Lower lobe of right lung (tissue), 2 donors: ENCODE data around the gene GUCY2F. TPM values are rescaled to one million over a fixed set of nuclear protein-coding genes. Genes with fewer than 3 reads are reported as not detected.

Source experiments
- ATAC-seq, 2 donors: fragments of 200-7000 bp; cut with Tn5 transposase; one replicate each; pipeline ENCODE4 v1.9.1; 2020 to 2022; ENCODE audit warnings: mild to moderate bottlenecking in 2 of 2, moderate library complexity in 2 of 2
- DNase-seq: peaks from one replicate; pipeline ENCODE4 v3.0.0-alpha.2; 2020
- H3K27ac ChIP-seq: fragments of 200-600 bp; one replicate; pipeline ENCODE4 v1.8.0; 2022
- H3K27me3 ChIP-seq: fragments of 200-600 bp; one replicate; pipeline ENCODE4 v1.8.0; 2022; ENCODE audit warnings: low read depth
- H3K36me3 ChIP-seq: fragments of 200-600 bp; one replicate; pipeline ENCODE4 v1.8.0; 2022; ENCODE audit warnings: mild to moderate bottlenecking
- H3K4me1 ChIP-seq: fragments of 200-600 bp; one replicate; pipeline ENCODE4 v1.8.0; 2022
- H3K4me3 ChIP-seq: fragments of 200-600 bp; one replicate; pipeline ENCODE4 v1.8.0; 2022; ENCODE audit warnings: mild to moderate bottlenecking
- H3K9me3 ChIP-seq: fragments of 200-600 bp; one replicate; pipeline ENCODE4 v1.8.0; 2022
- intact Hi-C: fragments of 100-400 bp; cut with DNase I; formaldehyde crosslinking; loops from one replicate; pipeline ENCODE4 v1.11.0; 2022
- total RNA-seq: library from RNA; stranded (reverse); fragmentation: NEBNext Ultra II Directional; extraction: Animal tissue kit (Norgen Biotek cat#: 25700); gene quantifications from one replicate; pipeline ENCODE4 v1.2.1, GENCODE V29; 2021
- TF ChIP-seq, protein P1 (sequence below): fragments of 200-600 bp; IDR thresholded peaks from one replicate; pipeline ENCODE4 v1.8.0; 2022; ENCODE audit warnings: antibody characterized with exemption, mild to moderate bottlenecking
- donor health status: DM: no; HTN: yes; CAD: no; lungs with severe emphysema.

The GUCY2F gene
- total RNA-seq, 1 donor from 2014 or later = 0.18 TPM

DNA sequence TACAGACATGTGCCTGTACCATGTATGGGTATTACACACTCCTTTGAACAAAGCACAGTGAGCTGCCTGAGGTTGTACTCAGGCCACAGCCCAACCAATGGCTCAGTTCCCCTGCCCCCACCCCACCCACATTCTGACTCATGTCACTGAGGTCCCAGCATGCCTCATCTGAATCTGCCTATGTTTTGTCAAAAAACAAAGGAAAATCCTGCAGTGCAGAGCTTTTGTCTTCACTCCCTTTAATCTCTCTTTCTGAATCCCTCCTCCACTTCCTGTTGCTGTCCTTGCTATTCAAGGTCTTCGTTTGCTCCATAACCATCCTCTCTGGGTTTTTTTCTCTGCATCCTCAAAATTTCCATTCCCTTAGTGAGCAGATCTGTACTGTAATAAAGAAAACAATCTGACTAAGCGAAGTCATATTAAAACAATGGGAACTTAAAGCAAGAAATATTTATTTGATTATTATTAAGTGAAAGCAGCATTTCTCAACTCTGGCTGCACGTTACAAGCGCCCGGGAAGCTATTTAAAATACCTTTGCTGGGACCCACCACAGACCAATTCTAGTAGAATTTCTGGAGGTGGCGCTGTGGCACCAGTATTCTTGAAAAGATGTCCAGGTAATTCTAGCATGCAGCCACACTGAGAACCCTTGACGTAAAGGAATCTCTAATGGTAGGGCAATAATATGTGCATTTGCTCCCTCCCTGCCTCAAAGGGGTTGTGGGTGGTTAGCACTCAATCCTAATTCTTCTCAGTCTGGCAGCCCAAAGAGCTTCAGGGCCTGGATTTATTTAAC is 8.7 kb downstream of the GUCY2F start:
- H3K4me3 ChIP-seq = no peak overlapping the region

DNA sequence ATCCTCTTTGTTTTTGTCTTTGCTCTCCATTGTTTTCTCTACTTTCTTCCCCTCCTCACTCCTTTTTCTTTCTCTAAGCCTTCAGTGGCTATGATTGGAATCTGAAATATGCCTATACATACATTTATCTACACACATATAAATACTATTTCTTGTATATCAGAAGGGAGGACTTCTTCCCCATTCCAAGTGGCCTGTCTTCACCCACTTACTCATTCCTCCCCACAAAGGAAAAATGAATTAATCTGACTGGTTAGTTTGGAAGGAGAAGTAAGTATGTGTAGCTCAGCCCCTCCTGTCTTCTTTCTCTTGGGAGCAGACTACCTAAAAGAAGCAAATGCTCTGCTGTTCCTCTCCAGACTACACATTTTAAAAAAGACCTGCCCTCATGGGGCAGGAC is 17.7 kb downstream of the GUCY2F start:
- intact Hi-C loops = no loop called here

More for the DNA sequence above, 8.7 kb downstream of the GUCY2F start:
- intact Hi-C loops = no loop called here
- DNase-seq (no peak), ATAC-seq (peak in 1 of 2 donors; percentile 32)
- Histone ChIP-seq H3K27me3 (peaks cover 4% of the 10 kb centered on the region), H3K36me3 (no peaks in the 10 kb centered on the region), H3K27ac (no peak overlapping the region), H3K9me3 (no peaks in the 10 kb centered on the region), H3K4me1 (no peaks in the 10 kb centered on the region)
- TF ChIP-seq, protein P1, sequence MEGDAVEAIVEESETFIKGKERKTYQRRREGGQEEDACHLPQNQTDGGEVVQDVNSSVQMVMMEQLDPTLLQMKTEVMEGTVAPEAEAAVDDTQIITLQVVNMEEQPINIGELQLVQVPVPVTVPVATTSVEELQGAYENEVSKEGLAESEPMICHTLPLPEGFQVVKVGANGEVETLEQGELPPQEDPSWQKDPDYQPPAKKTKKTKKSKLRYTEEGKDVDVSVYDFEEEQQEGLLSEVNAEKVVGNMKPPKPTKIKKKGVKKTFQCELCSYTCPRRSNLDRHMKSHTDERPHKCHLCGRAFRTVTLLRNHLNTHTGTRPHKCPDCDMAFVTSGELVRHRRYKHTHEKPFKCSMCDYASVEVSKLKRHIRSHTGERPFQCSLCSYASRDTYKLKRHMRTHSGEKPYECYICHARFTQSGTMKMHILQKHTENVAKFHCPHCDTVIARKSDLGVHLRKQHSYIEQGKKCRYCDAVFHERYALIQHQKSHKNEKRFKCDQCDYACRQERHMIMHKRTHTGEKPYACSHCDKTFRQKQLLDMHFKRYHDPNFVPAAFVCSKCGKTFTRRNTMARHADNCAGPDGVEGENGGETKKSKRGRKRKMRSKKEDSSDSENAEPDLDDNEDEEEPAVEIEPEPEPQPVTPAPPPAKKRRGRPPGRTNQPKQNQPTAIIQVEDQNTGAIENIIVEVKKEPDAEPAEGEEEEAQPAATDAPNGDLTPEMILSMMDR = no peak

DNA sequence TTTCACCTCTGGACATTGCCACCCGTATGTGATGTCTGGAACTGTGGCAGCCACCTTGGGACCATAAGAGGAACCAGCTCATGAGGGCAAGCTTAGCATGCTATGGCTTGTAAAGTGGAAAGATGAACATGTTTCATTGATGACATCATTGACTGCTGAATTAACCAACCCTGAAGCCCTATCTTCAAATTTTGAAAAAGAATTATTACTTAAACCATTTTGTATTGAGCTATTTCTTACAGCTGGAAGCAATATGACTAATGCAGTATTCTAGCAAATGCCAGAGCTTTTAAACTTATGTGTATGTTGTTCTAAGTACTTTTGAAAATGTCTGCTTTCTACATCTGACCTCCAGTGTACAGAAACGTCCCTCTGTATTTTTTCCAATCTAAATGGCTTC is 18.1 kb downstream of the GUCY2F start:
- Histone ChIP-seq H3K4me1 (no peaks in the 10 kb centered on the region), H3K36me3 (no peaks in the 10 kb centered on the region), H3K27me3 (no peaks in the 10 kb centered on the region), H3K27ac (no peak overlapping the region), H3K9me3 (no peaks in the 10 kb centered on the region), H3K4me3 (no peak overlapping the region)
- DNase-seq (no peak), ATAC-seq (no peak)
- TF ChIP-seq, protein P1 = no peak
- intact Hi-C loops = no loop called here

More for the DNA sequence above, 17.7 kb downstream of the GUCY2F start:
- Histone ChIP-seq H3K27me3 (no peaks in the 10 kb centered on the region), H3K4me3 (no peak overlapping the region), H3K27ac (no peak overlapping the region), H3K9me3 (no peaks in the 10 kb centered on the region), H3K4me1 (no peaks in the 10 kb centered on the region), H3K36me3 (no peaks in the 10 kb centered on the region)
- DNase-seq (no peak), ATAC-seq (no peak)
- TF ChIP-seq, protein P1 = no peak

DNA sequence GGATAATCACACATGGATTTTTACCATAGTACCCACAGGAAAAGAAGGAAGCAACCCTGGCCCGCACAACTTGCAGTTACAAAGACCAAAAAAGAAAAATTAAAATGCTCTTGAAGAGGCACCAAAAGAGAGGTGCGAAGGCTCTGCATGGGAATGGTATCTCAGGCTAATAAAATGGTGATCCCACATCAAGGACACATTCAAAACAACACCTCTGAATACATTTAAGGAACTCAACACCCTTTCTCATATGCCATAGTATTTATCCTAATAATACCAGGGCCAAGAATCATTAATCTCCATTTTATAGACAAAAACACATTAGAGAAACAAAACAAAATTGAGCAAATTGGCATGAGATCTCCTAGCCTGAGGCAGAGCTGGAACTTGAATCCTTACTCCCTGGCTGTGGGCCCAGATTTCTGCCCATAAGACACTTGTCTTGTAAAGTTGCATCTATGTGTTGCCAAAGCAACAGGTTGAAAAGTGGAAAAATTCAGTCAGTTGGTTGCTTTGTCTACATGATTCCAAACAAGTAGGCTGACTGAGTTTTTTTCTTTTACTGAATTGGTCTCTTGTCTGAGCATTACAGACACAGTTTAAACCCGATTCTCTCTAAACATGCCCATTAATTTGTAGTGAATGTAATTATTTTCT is 33.5 kb downstream of the GUCY2F start:
- H3K9me3 ChIP-seq = no peaks in the 10 kb centered on the region
- no peak overlapping the region for H3K4me3 ChIP-seq
- H3K36me3 ChIP-seq = no peaks in the 10 kb centered on the region
- H3K4me1 ChIP-seq = no peaks in the 10 kb centered on the region
- no peaks in the 10 kb centered on the region for H3K27me3 ChIP-seq
- H3K27ac ChIP-seq = no peak overlapping the region
- ATAC-seq (no peak), DNase-seq (no peak)
- intact Hi-C loops = no loop called here
- TF ChIP-seq, protein P1 = no peak

DNA sequence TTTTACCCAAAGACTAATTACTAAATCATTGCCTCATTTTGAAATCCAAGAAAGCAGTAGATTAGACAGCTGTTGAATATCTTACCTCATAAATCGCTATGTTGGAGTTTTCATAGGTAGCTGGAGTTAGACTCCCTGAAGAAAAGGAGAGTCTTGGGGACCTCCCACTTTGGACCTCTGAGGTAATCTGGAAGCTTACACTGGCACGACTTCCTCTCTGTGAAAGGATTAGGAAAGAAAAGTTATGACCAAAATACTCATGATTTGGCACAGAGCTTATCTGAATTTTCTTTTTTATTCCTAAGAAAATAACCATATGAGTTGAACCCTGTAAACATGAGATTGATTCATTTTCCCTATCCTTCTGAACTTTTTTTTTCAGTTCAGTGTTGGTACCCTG is 40.6 kb downstream of the GUCY2F start:
- H3K36me3 ChIP-seq = no peaks in the 10 kb centered on the region

More for the DNA sequence above, 40.6 kb downstream of the GUCY2F start:
- Histone ChIP-seq H3K27me3 (no peaks in the 10 kb centered on the region), H3K4me3 (no peak overlapping the region), H3K4me1 (no peaks in the 10 kb centered on the region), H3K9me3 (no peaks in the 10 kb centered on the region), H3K27ac (no peak overlapping the region)
- no peak for ATAC-seq
- TF ChIP-seq, protein P1 = no peak
- intact Hi-C loops = no loop called here
- DNase-seq = no peak
